ENCODE results near the gene MYO3A. TPM values are rescaled to one million over a fixed set of nuclear protein-coding genes. Genes with fewer than 3 reads are reported as not detected.

The MYO3A gene
- total and polyA plus RNA-seq, 2 donors (not counting 3 experiments of a cell fraction or from before 2014, with no cell fraction given), result not detected

- Histone ChIP-seq H3K9ac (replicated peaks; ENCODE audit: extremely low read depth, insufficient read depth, low read length) (no peak overlapping the region), H3K4me3 (replicated peaks in 1 of 3; ENCODE audit: insufficient read depth in 1 of 3, low read depth in 1 of 3, low read length in 3 of 3) (no peak overlapping the region), H3K27me3 (ENCODE audit: control insufficient read depth in 2 of 2, insufficient read depth in 2 of 2, low read length in 2 of 2) (peaks cover 25 to 40% of the 10 kb centered on the region in 2 experiments), H3K9me3 (replicated peaks; ENCODE audit: control insufficient read depth, insufficient read depth, low read length) (no peaks in the 10 kb centered on the region), H4K20me1 (replicated peaks; ENCODE audit: control insufficient read depth, extremely low read depth, insufficient read depth, low read length) (no peaks in the 10 kb centered on the region), H3K9me1 (replicated peaks; ENCODE audit: control insufficient read depth, extremely low read depth, insufficient read depth, low read length) (no peaks in the 10 kb centered on the region), H3K4me1 (ENCODE audit: control insufficient read depth, extremely low read depth, insufficient read depth, low read length) (no peaks in the 10 kb centered on the region), H3K27ac (ENCODE audit: insufficient read depth, low read depth, low read length) (no peak overlapping the region), H3K4me2 (ENCODE audit: insufficient read depth, low read length) (no peak overlapping the region), H3K79me2 (ENCODE audit: control insufficient read depth, insufficient read depth, low read length) (no peaks in the 10 kb centered on the region), H2AFZ (ENCODE audit: low read depth, low read length) (no peak overlapping the region), H3K36me3 (ENCODE audit: control insufficient read depth in 2 of 2, extremely low read depth in 1 of 2, insufficient read depth in 2 of 2, low read length in 2 of 2) (no peaks in the 10 kb centered on the region)
- intact Hi-C loops (cut with micrococcal nuclease), result no loop called here
- dilution Hi-C loops (cut with MboI; ENCODE audit: extremely low pct_ligation_motif_present, low sequenced_read_pairs), result no loop called here
- ChIA-PET POLR2A (no interaction called here), CTCF (no interaction called here)
- FAIRE-seq (no peak), DNase-seq (ENCODE audit: low read depth, low spot score) (no peak)
- BruUV-seq (replicated peaks), result no TSS peak
- TF ChIP-seq POLR2AphosphoS5 (IDR thresholded peaks at IDR 0.05; ENCODE audit: insufficient read depth, low read depth, low read length), result no peak
- TF ChIP-seq JUN (IDR thresholded peaks at IDR 0.05; ENCODE audit: borderline replicate concordance, insufficient read depth, insufficient read length, low read depth), result no peak
- no peak for TF ChIP-seq EZH2 (IDR thresholded peaks at IDR 0.05; ENCODE audit: borderline replicate concordance, low read depth, low read length, severe bottlenecking)
- no peak for TF ChIP-seq FOS (IDR thresholded peaks at IDR 0.05; ENCODE audit: borderline replicate concordance, insufficient read depth, low read length)
- TF ChIP-seq GATA2 (IDR thresholded peaks at IDR 0.05; ENCODE audit: insufficient read depth, insufficient read length, low read depth, low read length), result no peak
- TF ChIP-seq, protein P1, sequence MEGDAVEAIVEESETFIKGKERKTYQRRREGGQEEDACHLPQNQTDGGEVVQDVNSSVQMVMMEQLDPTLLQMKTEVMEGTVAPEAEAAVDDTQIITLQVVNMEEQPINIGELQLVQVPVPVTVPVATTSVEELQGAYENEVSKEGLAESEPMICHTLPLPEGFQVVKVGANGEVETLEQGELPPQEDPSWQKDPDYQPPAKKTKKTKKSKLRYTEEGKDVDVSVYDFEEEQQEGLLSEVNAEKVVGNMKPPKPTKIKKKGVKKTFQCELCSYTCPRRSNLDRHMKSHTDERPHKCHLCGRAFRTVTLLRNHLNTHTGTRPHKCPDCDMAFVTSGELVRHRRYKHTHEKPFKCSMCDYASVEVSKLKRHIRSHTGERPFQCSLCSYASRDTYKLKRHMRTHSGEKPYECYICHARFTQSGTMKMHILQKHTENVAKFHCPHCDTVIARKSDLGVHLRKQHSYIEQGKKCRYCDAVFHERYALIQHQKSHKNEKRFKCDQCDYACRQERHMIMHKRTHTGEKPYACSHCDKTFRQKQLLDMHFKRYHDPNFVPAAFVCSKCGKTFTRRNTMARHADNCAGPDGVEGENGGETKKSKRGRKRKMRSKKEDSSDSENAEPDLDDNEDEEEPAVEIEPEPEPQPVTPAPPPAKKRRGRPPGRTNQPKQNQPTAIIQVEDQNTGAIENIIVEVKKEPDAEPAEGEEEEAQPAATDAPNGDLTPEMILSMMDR (IDR thresholded peaks at IDR 0.05; ENCODE audit: extremely low read depth in 1 of 2, insufficient read depth in 1 of 2, low read depth in 1 of 2, low read length in 2 of 2), result no peak
- TF ChIP-seq MAX (IDR thresholded peaks at IDR 0.05; ENCODE audit: insufficient read depth, insufficient read length), result no peak
Measured at GRCh38 chr10:26219676-26220075, 285.6 kb downstream of the MYO3A start.

Data from endothelial cell of umbilical vein (primary cell).